GM21367 (cell line): ENCODE measurements around the gene KLF16.
A peak's percentile ranks its signal among the peaks of the same experiment; 100 is the strongest.
"Not testable (repeated sequence)": the region's sequence is repeated elsewhere in the genome, so short reads cannot be mapped to it uniquely, and the experiment has no call there.

ENCODE experiments used
- ATAC-seq: cut with Tn5 transposase; IDR thresholded peaks from one replicate; pipeline ENCODE4 v1.9.1; 2021; ENCODE audit not compliant: unreplicated experiment

KLF16 gene

GRCh38 chr19:1884719-1885334 lies 21.4 kb upstream of the KLF16 start:
- no peak for ATAC-seq

GRCh38 chr19:1884291-1884718 lies 20.9 kb upstream of the KLF16 start:
- ATAC-seq: no peak

- no peak for ATAC-seq
Observed at GRCh38 chr19:1883784-1884183, 20.4 kb upstream of the KLF16 start.

DNA sequence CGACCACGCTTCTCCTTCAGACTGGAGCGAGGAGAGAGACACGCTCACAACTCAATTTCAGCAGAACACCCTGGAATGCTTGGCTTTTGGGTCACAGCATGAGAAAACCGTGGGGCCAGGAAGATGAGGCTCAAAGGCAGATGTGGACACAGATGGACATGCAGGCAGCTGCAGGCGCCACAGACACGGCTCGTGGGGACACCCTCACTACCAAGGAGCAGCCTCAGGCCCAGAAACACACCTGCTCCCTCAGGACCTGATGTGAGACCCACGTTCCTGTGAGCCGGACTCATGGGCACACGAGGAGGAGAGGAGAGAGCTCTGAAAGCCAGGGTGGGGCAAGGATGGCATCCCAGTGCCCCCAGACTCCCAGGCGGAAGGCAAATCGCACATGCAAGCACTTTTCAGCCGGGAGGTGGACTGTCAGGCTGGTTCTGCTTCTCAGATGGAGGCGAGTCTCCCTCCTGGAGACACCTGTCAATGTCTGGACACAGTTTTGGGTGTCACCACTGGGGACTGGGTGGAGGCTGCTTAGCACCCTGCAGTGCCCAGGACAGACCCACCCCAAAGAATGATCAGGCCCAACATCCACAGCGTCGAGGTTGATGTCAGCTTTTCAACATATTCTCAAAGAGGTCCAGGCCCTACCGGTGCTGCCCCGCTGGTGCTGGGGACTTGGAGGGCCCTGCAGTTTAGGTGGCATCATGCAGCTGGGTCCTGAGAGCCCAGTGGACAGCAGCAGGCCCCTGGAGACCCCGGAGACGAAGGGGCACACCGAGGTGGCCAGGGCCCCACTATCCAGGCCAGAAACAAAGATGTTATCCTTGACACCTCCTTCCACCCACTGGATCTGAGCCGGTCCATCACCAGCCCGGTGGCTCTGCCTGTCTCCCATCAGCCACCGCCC lies 19.7 kb upstream of the KLF16 start:
- ATAC-seq: no peak

DNA sequence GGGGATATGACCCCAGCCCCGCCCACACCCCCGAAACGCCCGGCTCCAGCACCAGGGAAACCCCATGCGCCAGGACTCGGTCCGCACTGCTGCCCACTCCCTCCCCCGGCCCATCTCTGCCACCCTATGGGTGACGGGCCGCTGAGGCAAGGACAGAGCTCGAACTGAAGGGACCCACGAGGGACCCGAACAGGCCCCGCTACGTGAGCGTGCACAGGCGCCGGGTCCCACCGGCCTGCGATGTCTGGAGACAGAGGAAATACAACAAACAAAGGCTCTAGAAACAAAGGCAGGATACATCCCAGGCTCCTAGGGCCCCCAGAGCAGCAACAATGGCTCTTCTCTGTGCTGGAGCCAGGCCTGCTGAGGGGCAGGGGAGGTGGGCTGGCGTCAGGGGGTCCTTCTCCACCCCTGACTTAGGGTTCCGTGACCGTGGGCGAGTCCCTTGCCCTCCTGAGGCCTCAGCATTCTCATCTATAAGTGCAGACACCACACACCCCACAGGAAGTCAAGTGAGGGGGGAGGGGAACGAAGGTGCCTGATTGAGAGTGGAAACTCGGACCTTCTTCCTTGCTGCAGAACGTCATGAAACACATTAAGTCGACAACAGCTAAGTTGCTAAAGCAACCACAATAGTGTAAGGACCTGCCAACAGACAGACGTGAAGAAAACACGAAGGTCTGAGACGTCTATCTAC lies 18.9 kb upstream of the KLF16 start:
- ATAC-seq: no peak

DNA sequence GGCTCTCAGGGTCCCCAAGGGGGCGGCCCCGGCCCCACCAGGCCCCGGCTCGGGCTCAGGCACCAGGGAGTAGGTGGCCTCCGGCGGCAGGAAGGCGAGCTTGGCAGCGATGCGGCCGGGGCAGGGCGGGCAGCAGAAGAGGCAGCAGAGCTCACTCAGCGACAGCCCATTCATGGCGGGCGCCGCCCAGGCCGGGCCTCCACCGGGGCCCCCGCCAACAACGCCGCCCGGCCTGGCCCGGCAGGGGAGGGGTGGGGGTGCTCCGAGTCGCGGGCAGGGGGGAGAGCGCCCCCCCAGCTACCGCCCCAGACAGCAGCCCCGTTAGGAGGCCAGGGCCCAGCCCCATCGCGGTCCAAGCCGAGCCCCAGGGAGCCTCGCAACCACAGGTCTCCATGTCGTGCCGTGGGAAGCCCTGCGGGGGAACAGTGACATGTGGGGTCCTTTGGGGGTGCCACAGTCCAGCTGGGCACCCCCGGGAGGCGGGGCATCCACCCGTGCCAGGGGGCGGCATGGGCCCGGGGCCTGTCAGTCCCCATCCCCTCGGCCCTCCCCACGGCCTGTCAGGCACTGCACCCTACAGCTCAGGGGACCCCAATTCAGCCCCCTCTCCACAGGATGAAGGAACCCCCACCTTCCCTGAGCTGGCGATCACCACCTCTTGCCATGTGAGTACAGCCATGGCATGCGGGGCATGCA lies 18.2 kb upstream of the KLF16 start:
- ATAC-seq: not testable (repeated sequence)

DNA sequence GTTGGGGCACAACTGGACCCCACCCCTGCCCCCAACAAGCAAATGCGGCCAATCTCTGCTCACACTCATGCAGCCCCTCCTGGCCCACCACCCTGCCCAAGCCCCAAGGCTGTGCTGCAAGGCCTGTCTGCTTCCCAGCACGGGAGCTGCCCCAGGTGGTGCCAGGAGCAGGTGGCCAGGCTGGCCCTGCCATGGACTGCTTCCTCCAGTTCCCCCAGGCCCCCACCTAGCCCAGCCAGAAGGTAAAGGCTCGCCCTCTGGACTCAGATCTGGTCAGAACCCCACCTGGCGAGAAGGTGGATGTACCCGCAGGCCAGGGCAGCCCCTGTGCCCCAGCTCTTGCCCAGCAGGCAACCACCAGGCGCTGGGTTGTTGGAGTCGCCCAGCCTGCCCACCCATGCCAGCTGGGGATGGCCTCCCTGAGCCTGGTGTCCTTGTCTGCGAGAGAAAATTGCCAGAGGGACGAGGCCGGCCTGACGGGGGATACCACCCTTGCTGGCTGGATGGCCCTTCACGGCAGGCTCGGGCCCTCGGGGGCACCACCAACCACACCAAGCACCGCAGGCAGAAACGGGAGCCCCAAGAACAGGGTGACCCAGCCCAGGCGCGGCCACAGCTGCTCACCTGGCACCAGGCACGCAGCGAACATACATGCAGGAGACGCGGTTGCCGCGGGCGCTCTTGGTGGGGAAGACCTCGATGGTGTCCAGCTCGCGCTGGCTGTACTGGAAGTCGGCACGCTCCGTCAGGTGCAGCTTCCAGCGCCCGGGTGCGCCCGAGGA lies 17.4 kb upstream of the KLF16 start:
- ATAC-seq: no peak

- not testable (repeated sequence) for ATAC-seq
Observed at GRCh38 chr19:1879982-1880381, 16.6 kb upstream of the KLF16 start.

GRCh38 chr19:1878583-1878982 lies 15.2 kb upstream of the KLF16 start:
- not testable (repeated sequence) for ATAC-seq

DNA sequence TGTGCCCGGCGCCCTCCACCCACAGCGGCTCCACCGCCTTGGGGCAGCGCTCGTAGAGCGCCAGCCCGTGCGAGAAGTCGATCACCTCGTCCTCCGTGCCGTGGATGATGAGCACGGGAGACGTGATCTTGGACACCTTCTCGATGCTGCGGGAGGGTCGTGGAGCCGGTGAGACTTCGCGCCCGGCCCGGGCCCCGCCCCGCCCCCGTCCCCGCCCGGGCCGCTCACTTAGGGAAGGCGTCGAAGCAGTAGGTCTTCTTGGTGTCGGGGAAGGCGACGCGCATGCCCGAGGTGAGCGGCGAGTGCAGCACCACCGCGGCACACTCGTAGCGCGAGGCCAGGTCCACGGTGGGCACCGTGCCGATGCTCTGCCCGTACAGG lies 13.9 kb upstream of the KLF16 start:
- ATAC-seq: not testable (repeated sequence)

DNA sequence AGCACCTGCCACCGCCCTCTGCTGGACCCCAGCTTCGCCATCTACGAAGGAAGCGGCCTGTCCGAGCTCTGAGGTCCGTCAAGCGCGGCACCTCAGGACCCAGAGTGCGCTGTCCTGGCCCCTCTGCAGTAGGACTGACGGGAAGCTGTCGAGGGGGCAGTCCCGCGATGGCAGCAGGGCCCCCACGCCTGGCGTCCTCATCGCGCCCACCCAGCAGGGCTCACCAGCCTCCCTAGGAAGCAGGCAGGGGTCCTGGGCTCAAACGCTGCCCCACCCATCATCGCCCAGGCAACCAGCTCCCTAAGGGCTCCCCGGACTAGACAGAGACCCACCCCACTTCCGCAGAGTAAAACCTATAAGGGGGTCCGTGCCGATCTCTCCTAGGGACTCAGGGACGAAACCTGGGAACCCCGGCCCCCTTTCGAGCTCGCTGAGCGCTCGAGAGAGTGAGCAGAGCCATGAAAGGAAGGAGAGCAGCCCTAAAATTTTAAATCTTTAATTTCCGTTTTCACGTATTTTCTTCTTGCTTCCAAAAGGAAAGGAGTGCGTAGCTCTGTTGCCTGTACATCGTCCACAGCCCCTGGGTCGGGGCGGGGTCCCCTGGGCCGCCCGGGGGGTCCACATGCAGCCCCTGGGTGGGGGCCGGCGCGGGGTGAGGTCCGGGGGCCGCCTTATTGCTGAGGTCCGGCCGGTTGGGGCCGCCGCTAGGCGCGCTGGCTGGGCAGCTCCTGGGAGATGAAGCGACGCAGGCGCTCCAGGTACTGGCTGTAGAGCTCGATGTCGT lies 13.3 kb upstream of the KLF16 start:
- ATAC-seq: not testable (repeated sequence)

GRCh38 chr19:1875646-1876495 lies 12.5 kb upstream of the KLF16 start:
- peak; percentile 73 for ATAC-seq

- ATAC-seq: not testable (repeated sequence)
Observed at GRCh38 chr19:1875265-1875645, 11.9 kb upstream of the KLF16 start.

- no peak for ATAC-seq
Observed at GRCh38 chr19:1874554-1875185, 11.3 kb upstream of the KLF16 start.

GRCh38 chr19:1873524-1874473 lies 10.4 kb upstream of the KLF16 start:
- ATAC-seq: no peak

DNA sequence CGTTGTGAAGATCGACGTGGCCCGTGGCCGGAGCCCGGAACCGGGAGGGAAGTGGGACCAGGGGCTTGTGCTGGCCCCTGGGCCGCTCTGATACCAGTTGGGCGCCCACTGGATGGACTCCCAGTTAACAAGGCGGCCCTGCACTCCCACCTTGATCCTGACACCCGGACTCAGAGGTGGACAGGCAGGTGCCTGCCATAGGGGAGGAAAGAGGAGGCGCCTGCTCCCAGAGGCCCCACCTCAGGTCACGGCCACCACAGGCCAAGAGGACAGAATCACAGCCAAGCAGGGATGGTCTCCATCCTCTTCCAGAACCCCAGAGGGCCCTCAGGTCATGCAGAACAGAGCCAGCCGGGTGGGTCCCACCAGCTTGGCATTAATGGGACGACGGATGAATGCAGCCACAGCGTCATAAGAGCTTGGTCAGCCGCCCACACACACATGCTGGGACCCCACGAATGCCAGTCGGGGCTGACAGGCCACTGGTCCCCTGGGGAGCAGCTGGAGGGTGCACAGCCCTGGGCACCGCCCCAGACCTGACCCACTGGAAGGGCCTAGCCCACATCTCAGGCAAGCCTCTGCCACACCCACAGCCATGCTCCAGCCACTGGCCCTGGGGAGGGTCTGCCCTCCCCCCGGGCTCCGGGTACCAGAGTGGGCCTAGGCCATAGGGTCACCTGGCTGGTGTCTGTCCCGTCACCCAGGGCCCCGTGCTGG lies 9.6 kb upstream of the KLF16 start:
- ATAC-seq: no peak
